HEK293 (cell line): ENCODE measurements around the gene CCL27.

ENCODE experiments used
- CTCF ChIA-PET: fragments of 350-600 bp; formaldehyde crosslinking; extraction: SDS; loops from one replicate; lab custom pipeline; 2021; ENCODE audit warnings: antibody characterized with exemption; lab: Yijun Ruan, JAX
- POLR2A ChIA-PET: fragments of 300-600 bp; formaldehyde crosslinking; extraction: SDS; loops from one replicate; lab custom pipeline; 2020; ENCODE audit warnings: antibody characterized with exemption, inconsistent platforms; lab: Yijun Ruan, JAX
- H3K27ac ChIP-seq: fragments of 200-500 bp; sonication (Bioruptor generic); 2 replicates; pipeline ENCODE4 v1.5.1; 2014; ENCODE audit warnings: low read depth, low read length, control low read depth, inconsistent platforms; ENCODE audit errors: extremely low read depth
- H3K36me3 ChIP-seq, 2 experiments: fragments of 200-500 bp in 1 of 2; sonication (Bioruptor generic) in 1 of 2; 1 replicate in 1 of 2; 2 replicates in 1 of 2; pipeline ENCODE4 v1.5.1; 2014 to 2017; ENCODE audit warnings: inconsistent platforms in 2 of 2, low read length in 2 of 2; ENCODE audit not compliant: control insufficient read depth in 2 of 2, insufficient read depth in 1 of 2
- H3K4me1 ChIP-seq: fragments of 200-500 bp; sonication (Bioruptor generic); 2 replicates; pipeline ENCODE4 v1.5.1; 2014; ENCODE audit warnings: mild to moderate bottlenecking, low read length, inconsistent platforms; ENCODE audit not compliant: control insufficient read depth, insufficient read depth
- H3K4me3 ChIP-seq: 2 replicates; pipeline ENCODE4 v1.5.1; 2011; ENCODE audit warnings: low read depth, mild to moderate bottlenecking, control low read depth, low read length, moderate library complexity
- H3K9me3 ChIP-seq: fragments of 200-500 bp; sonication (Bioruptor generic); 2 replicates; pipeline ENCODE4 v1.5.1; 2014; ENCODE audit warnings: low read depth, low read length, inconsistent platforms; ENCODE audit not compliant: control insufficient read depth, insufficient read depth
- BCL11B ChIP-seq: fragments of 450-650 bp; formaldehyde crosslinking; IDR thresholded peaks from 2 replicates; pipeline ENCODE4 v1.5.1; 2016; ENCODE audit warnings: low read depth, missing biosample characterization, missing genetic modification characterization
- IKZF3 ChIP-seq: fragments of 450-650 bp; IDR thresholded peaks from 2 replicates; pipeline ENCODE4 v1.5.0; 2018; ENCODE audit warnings: missing biosample characterization, mild to moderate bottlenecking, missing genetic modification characterization, moderate library complexity
- KLF10 ChIP-seq: fragments of 450-650 bp; IDR thresholded peaks from 2 replicates; pipeline ENCODE4 v1.5.1; 2018; ENCODE audit warnings: missing biosample characterization, mild to moderate bottlenecking, missing genetic modification characterization
- RBAK ChIP-seq: fragments of 450-650 bp; formaldehyde crosslinking; IDR thresholded peaks from 2 replicates; pipeline ENCODE4 v1.5.1; 2016; ENCODE audit warnings: missing biosample characterization, missing genetic modification characterization
- SP2 ChIP-seq: fragments of 450-650 bp; formaldehyde crosslinking; IDR thresholded peaks from 2 replicates; pipeline ENCODE4 v1.5.1; 2016; ENCODE audit warnings: missing biosample characterization, missing genetic modification characterization
- SP7 ChIP-seq: fragments of 450-650 bp; formaldehyde crosslinking; IDR thresholded peaks from 2 replicates; pipeline ENCODE4 v1.5.1; 2016; ENCODE audit warnings: missing biosample characterization, missing genetic modification characterization
- TSHZ1 ChIP-seq: fragments of 450-650 bp; formaldehyde crosslinking; IDR thresholded peaks from 2 replicates; pipeline ENCODE4 v1.5.1; 2016; ENCODE audit warnings: missing biosample characterization, missing genetic modification characterization, borderline replicate concordance
- ZBTB21 ChIP-seq: fragments of 450-650 bp; formaldehyde crosslinking; IDR thresholded peaks from 2 replicates; pipeline ENCODE4 v1.5.1; 2017; ENCODE audit warnings: missing biosample characterization, missing genetic modification characterization
- ZBTB48 ChIP-seq: fragments of 450-650 bp; formaldehyde crosslinking; IDR thresholded peaks from 2 replicates; pipeline ENCODE4 v1.5.1; 2016; ENCODE audit warnings: missing biosample characterization, missing genetic modification characterization
- ZFHX2 ChIP-seq: fragments of 450-650 bp; formaldehyde crosslinking; conservative IDR thresholded peaks from 2 replicates; pipeline ENCODE4 v1.5.1; 2016; ENCODE audit warnings: missing biosample characterization, missing genetic modification characterization
- ZNF169 ChIP-seq: fragments of 450-650 bp; formaldehyde crosslinking; IDR thresholded peaks from 2 replicates; pipeline ENCODE4 v1.5.1; 2016; ENCODE audit warnings: missing biosample characterization, missing genetic modification characterization
- ZNF2 ChIP-seq: fragments of 450-650 bp; formaldehyde crosslinking; IDR thresholded peaks from 2 replicates; pipeline ENCODE4 v1.5.1; 2016; ENCODE audit warnings: missing biosample characterization, missing genetic modification characterization
- ZNF335 ChIP-seq: fragments of 450-650 bp; formaldehyde crosslinking; conservative IDR thresholded peaks from 2 replicates; pipeline ENCODE4 v1.5.1; 2016; ENCODE audit warnings: missing biosample characterization, missing genetic modification characterization
- ZNF423 ChIP-seq: fragments of 450-650 bp; formaldehyde crosslinking; IDR thresholded peaks from 2 replicates; pipeline ENCODE4 v1.5.1; 2016; ENCODE audit warnings: missing biosample characterization, missing genetic modification characterization
- ZNF76 ChIP-seq: fragments of 450-650 bp; formaldehyde crosslinking; IDR thresholded peaks from 2 replicates; pipeline ENCODE4; 2016; ENCODE audit warnings: low read depth, missing biosample characterization, missing genetic modification characterization, borderline replicate concordance
- ZXDB ChIP-seq: fragments of 450-650 bp; formaldehyde crosslinking; IDR thresholded peaks from 2 replicates; pipeline ENCODE4 v1.5.1; 2016; ENCODE audit warnings: missing biosample characterization, missing genetic modification characterization
- TF ChIP-seq, protein P1 (sequence below): fragments of 450-650 bp; formaldehyde crosslinking; IDR thresholded peaks from 2 replicates; pipeline ENCODE4 v1.5.1; 2017; ENCODE audit warnings: missing biosample characterization, missing genetic modification characterization
- TF ChIP-seq, protein P2 (sequence below): fragments of 450-650 bp; formaldehyde crosslinking; IDR thresholded peaks from 2 replicates; pipeline ENCODE4 v1.5.1; 2017; ENCODE audit warnings: missing biosample characterization, missing genetic modification characterization
- TF ChIP-seq, protein P3 (sequence below): fragments of 450-650 bp; formaldehyde crosslinking; IDR thresholded peaks from 2 replicates; pipeline ENCODE4 v1.5.1; 2016; ENCODE audit warnings: missing biosample characterization, missing genetic modification characterization
- TF ChIP-seq, protein P4 (sequence below): fragments of 450-650 bp; formaldehyde crosslinking; conservative IDR thresholded peaks from 2 replicates; pipeline ENCODE4 v1.5.1; 2016; ENCODE audit warnings: low read depth, missing biosample characterization, missing genetic modification characterization

The CCL27 gene

GRCh38 chr9:34665381-34666250 is 3.2 kb upstream of the CCL27 start:
- H3K9me3 ChIP-seq: no peaks in the 10 kb centered on the region
- H3K27ac ChIP-seq: peak overlapping the region; percentile 87
- H3K4me1 ChIP-seq: peaks cover 5% of the 10 kb centered on the region; the same call in 1 of the 2 replicates
- peaks cover 0 to 26% of the 10 kb centered on the region in 2 experiments; a peak in 1 of 3 replicates for H3K36me3 ChIP-seq
- ChIA-PET POLR2A (interaction anchor here (0.7 to 1.6 kb wide), 9 partner anchors 9 to 786 kb away, joined by 3 to 14 read pairs (median 4); partner anchors contain the start of genes GALT, IL11RA and SIGMAR1), CTCF (interaction anchor here (0.5 to 2.2 kb wide), 5 partner anchors 31 to 907 kb away, joined by 3 to 8 read pairs (median 5); no protein-coding TSS in a partner anchor)
- H3K4me3 ChIP-seq: peak overlapping the region; percentile 74
- TF ChIP-seq ZBTB48 (tag by site-specific recombination) (peak; percentile 65; the same call in 1 of the 2 replicates), ZNF76 (tag by site-specific recombination) (peak; percentile 35; the same call in 1 of the 2 replicates), ZNF2 (peak; percentile 45; the same call in 1 of the 2 replicates), ZNF423 (tag by site-specific recombination) (0 out of 2 replicates have a peak, but pooled peaks have one; percentile 22), SP7 (tag by site-specific recombination) (peak; percentile 48; the same call in 1 of the 2 replicates), KLF10 (peak; percentile 60), IKZF3 (tag by site-specific recombination) (peak; percentile 72), BCL11B (0 out of 2 replicates have a peak, but pooled peaks have one; percentile 43), ZNF335 (tag by site-specific recombination) (peak; percentile 20; the same call in 1 of the 2 replicates), ZBTB21 (tag by site-specific recombination) (peak; percentile 96), ZXDB (peak; percentile 38; the same call in 1 of the 2 replicates), SP2 (tag by site-specific recombination) (peak; percentile 73), ZFHX2 (tag by site-specific recombination) (peak; percentile 95), TSHZ1 (tag by site-specific recombination) (0 out of 2 replicates have a peak, but pooled peaks have one; percentile 18), ZNF169 (tag by site-specific recombination) (no peak), RBAK (tag by site-specific recombination) (no peak)
- TF ChIP-seq, protein P1, sequence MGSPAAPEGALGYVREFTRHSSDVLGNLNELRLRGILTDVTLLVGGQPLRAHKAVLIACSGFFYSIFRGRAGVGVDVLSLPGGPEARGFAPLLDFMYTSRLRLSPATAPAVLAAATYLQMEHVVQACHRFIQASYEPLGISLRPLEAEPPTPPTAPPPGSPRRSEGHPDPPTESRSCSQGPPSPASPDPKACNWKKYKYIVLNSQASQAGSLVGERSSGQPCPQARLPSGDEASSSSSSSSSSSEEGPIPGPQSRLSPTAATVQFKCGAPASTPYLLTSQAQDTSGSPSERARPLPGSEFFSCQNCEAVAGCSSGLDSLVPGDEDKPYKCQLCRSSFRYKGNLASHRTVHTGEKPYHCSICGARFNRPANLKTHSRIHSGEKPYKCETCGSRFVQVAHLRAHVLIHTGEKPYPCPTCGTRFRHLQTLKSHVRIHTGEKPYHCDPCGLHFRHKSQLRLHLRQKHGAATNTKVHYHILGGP (tag by site-specific recombination): no peak
- TF ChIP-seq, protein P2, sequence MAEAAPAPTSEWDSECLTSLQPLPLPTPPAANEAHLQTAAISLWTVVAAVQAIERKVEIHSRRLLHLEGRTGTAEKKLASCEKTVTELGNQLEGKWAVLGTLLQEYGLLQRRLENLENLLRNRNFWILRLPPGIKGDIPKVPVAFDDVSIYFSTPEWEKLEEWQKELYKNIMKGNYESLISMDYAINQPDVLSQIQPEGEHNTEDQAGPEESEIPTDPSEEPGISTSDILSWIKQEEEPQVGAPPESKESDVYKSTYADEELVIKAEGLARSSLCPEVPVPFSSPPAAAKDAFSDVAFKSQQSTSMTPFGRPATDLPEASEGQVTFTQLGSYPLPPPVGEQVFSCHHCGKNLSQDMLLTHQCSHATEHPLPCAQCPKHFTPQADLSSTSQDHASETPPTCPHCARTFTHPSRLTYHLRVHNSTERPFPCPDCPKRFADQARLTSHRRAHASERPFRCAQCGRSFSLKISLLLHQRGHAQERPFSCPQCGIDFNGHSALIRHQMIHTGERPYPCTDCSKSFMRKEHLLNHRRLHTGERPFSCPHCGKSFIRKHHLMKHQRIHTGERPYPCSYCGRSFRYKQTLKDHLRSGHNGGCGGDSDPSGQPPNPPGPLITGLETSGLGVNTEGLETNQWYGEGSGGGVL: peak; percentile 87
- TF ChIP-seq, protein P3, sequence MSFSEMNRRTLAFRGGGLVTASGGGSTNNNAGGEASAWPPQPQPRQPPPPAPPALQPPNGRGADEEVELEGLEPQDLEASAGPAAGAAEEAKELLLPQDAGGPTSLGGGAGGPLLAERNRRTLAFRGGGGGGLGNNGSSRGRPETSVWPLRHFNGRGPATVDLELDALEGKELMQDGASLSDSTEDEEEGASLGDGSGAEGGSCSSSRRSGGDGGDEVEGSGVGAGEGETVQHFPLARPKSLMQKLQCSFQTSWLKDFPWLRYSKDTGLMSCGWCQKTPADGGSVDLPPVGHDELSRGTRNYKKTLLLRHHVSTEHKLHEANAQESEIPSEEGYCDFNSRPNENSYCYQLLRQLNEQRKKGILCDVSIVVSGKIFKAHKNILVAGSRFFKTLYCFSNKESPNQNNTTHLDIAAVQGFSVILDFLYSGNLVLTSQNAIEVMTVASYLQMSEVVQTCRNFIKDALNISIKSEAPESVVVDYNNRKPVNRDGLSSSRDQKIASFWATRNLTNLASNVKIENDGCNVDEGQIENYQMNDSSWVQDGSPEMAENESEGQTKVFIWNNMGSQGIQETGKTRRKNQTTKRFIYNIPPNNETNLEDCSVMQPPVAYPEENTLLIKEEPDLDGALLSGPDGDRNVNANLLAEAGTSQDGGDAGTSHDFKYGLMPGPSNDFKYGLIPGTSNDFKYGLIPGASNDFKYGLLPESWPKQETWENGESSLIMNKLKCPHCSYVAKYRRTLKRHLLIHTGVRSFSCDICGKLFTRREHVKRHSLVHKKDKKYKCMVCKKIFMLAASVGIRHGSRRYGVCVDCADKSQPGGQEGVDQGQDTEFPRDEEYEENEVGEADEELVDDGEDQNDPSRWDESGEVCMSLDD (tag by site-specific recombination): peak; percentile 72; the same call in 1 of the 2 replicates
- TF ChIP-seq, protein P4, sequence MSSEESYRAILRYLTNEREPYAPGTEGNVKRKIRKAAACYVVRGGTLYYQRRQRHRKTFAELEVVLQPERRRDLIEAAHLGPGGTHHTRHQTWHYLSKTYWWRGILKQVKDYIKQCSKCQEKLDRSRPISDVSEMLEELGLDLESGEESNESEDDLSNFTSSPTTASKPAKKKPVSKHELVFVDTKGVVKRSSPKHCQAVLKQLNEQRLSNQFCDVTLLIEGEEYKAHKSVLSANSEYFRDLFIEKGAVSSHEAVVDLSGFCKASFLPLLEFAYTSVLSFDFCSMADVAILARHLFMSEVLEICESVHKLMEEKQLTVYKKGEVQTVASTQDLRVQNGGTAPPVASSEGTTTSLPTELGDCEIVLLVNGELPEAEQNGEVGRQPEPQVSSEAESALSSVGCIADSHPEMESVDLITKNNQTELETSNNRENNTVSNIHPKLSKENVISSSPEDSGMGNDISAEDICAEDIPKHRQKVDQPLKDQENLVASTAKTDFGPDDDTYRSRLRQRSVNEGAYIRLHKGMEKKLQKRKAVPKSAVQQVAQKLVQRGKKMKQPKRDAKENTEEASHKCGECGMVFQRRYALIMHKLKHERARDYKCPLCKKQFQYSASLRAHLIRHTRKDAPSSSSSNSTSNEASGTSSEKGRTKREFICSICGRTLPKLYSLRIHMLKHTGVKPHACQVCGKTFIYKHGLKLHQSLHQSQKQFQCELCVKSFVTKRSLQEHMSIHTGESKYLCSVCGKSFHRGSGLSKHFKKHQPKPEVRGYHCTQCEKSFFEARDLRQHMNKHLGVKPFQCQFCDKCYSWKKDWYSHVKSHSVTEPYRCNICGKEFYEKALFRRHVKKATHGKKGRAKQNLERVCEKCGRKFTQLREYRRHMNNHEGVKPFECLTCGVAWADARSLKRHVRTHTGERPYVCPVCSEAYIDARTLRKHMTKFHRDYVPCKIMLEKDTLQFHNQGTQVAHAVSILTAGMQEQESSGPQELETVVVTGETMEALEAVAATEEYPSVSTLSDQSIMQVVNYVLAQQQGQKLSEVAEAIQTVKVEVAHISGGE: peak; percentile 89
